ENCODE results near the gene TSPAN19. TPM values are rescaled to one million over a fixed set of nuclear protein-coding genes. Genes with fewer than 3 reads are reported as not detected.

Gene TSPAN19
- total and polyA plus RNA-seq, 9 of the 15 experiments (the other 6 are each of a cell fraction or from before 2014, with no cell fraction given) = not detected

- in situ Hi-C loops (cut with MboI) = no loop called here
- no peaks in the 10 kb centered on the region for H3K4me1 ChIP-seq (replicated peaks in 1 of 2; ENCODE audit: control insufficient read depth in 2 of 2, insufficient read depth in 2 of 2, low read length in 2 of 2)
- CTCF ChIA-PET (ENCODE audit: low intra/inter-chr PET ratio) = no interaction called here
- 0% methylated on average over 2 of the region's 2 CpGs for WGBS (ENCODE audit: insufficient coverage, low coverage, missing lambda C conversion rate)
- no peak overlapping the region for H3K9ac ChIP-seq (ENCODE audit: insufficient read depth in 1 of 2, low read depth in 2 of 2, low read length in 2 of 2)
- H3K4me2 ChIP-seq (ENCODE audit: insufficient read depth, low read length) = no peak overlapping the region
- H3K27ac ChIP-seq (ENCODE audit: extremely low read depth, low read depth, low read length) = no peak overlapping the region
- H3K79me2 ChIP-seq (ENCODE audit: control insufficient read depth, insufficient read depth, low read length) = no peaks in the 10 kb centered on the region
- no peak overlapping the region for H3K4me3 ChIP-seq
- no peaks in the 10 kb centered on the region for H3K36me3 ChIP-seq (ENCODE audit: control insufficient read depth, insufficient read depth, low read length)
- H2AFZ ChIP-seq (ENCODE audit: low read depth, low read length) = no peak overlapping the region
- H3K9me3 ChIP-seq (replicated peaks; ENCODE audit: control insufficient read depth, insufficient read depth, low read depth, low read length) = no peaks in the 10 kb centered on the region; the same call in 1 of the 2 replicates
- POLR2A ChIA-PET = no interaction called here
- ATAC-seq = no peak
- no TSS peak for BruUV-seq (replicated peaks)
- no peak for FAIRE-seq
- no peaks in the 10 kb centered on the region for H3K27me3 ChIP-seq (ENCODE audit: control insufficient read depth in 2 of 2, insufficient read depth in 2 of 2, low read length in 2 of 2)
- DNase-seq (ENCODE audit: extremely low read depth in 1 of 4, low spot score in 3 of 4) = no peak
- H3K9me1 ChIP-seq (ENCODE audit: control insufficient read depth, insufficient read depth, low read length) = no peaks in the 10 kb centered on the region
- intact Hi-C loops (cut with micrococcal nuclease) = no loop called here
- no peaks in the 10 kb centered on the region for H4K20me1 ChIP-seq (replicated peaks; ENCODE audit: control insufficient read depth, insufficient read depth, low read length)
- TF ChIP-seq ZBTB40 (IDR thresholded peaks at IDR 0.05) (no peak), ZBTB40 (CRISPR knock-in tag; IDR thresholded peaks at IDR 0.05) (no peak), ATF7 (IDR thresholded peaks at IDR 0.05) (no peak), HDGF (IDR thresholded peaks at IDR 0.05) (no peak), DLX4 (CRISPR knock-in tag; IDR thresholded peaks at IDR 0.05) (no peak), NKRF (IDR thresholded peaks at IDR 0.05; ENCODE audit: borderline replicate concordance) (no peak), MCM2 (IDR thresholded peaks at IDR 0.05; ENCODE audit: low read depth) (no peak), CEBPZ (IDR thresholded peaks at IDR 0.05; ENCODE audit: borderline replicate concordance, low read depth, low read length) (no peak)
These were observed 35.3 kb downstream of the TSPAN19 start for GRCh38 chr12:85000729-85001128.

Data from K562 (cell line).